Kidney (tissue), 14 donors: ENCODE data around the gene TAX1BP3. TPM values are rescaled to one million over a fixed set of nuclear protein-coding genes. Genes with fewer than 3 reads are reported as not detected.
A peak's percentile ranks its signal among the peaks of the same experiment; 100 is the strongest.

Experiments used
- DNase-seq, 5 donors: peaks; one replicate each; pipeline ENCODE4 v3.0.0-alpha.2; 2013 to 2020
- FAIRE-seq: peaks from 2 replicates; lab custom pipeline; 2012; peaks lifted over from hg19 to GRCh38; lab: Jason Lieb, UNC
- H3K27ac ChIP-seq, 2 donors: one replicate each; pipeline ENCODE4 v1.7.0; 2013; ENCODE audit warnings: low read depth in 2 of 2, low read length in 2 of 2, inconsistent platforms in 1 of 2
- H3K27me3 ChIP-seq: one replicate; pipeline ENCODE4 v1.7.1; 2013; ENCODE audit warnings: low read length, inconsistent platforms; ENCODE audit not compliant: control insufficient read depth, insufficient read depth
- H3K36me3 ChIP-seq, 3 donors: one replicate each; pipeline versions ENCODE4 v1.7.0 to v1.7.1; 2013; ENCODE audit warnings: low read length in 3 of 3, control low read depth in 1 of 3, inconsistent platforms in 1 of 3; ENCODE audit not compliant: insufficient read depth in 3 of 3, control insufficient read depth in 2 of 3
- H3K4me1 ChIP-seq, 3 donors: one replicate each; pipeline versions ENCODE4 v1.7.0 to v1.7.1; 2013; ENCODE audit warnings: low read length in 3 of 3, inconsistent platforms in 1 of 3, low read depth in 1 of 3; ENCODE audit not compliant: control insufficient read depth in 2 of 3, insufficient read depth in 2 of 3
- H3K4me3 ChIP-seq, 3 donors: one replicate each; pipeline versions ENCODE4 v1.7.0 to v1.8.1; 2013; ENCODE audit warnings: low read length in 3 of 3, control low read depth in 1 of 3, inconsistent platforms in 1 of 3
- H3K9ac ChIP-seq, 3 donors: one replicate each; pipeline versions ENCODE4 v1.7.0 to v1.7.1; 2013; ENCODE audit warnings: low read length in 3 of 3, control low read depth in 1 of 3, inconsistent platforms in 1 of 3
- H3K9me3 ChIP-seq, 3 donors: one replicate each; pipeline versions ENCODE4 v1.7.0 to v1.7.1; 2013; ENCODE audit warnings: low read length in 3 of 3, control low read depth in 1 of 3, inconsistent platforms in 1 of 3; ENCODE audit not compliant: control insufficient read depth in 2 of 3, insufficient read depth in 1 of 3
- intact Hi-C: fragments of 100-400 bp; cut with DNase I; formaldehyde crosslinking; loops from one replicate; pipeline ENCODE4 v1.11.1; 2022
- polyA plus RNA-seq: library from polyadenylated mRNA; stranded (reverse); fragments of 350-450 nt; fragmentation: Illumina TruSeq; extraction: RNeasy Lipid Tissue Mini Kit (QIAGEN cat#74804); gene quantifications from one replicate; pipeline ENCODE4 v1.2.3, GENCODE V29; 2014; ENCODE audit warnings: low read depth, low replicate concordance; ENCODE audit not compliant: insufficient read depth
- total RNA-seq: library from RNA; stranded (reverse); fragmentation: NEBNext Ultra II Directional; extraction: Animal tissue kit (Norgen Biotek cat#: 25700); gene quantifications from one replicate; pipeline ENCODE4 v1.2.1, GENCODE V29; 2021
- TF ChIP-seq, protein P1 (sequence below): IDR thresholded peaks from 3 replicates; pipeline ENCODE4 v1.5.1; 2012; ENCODE audit warnings: mild to moderate bottlenecking, moderate library complexity, borderline replicate concordance; ENCODE audit not compliant: insufficient read depth; ENCODE audit errors: extremely low read depth
- donor health status: control.
- donor health status: control.
- donor health status: control.
- donor health status: control.
- donor health status: control.
- donor health status: DM: yes; HTN: yes; CAD: no.
- donor health status: Normal renal cell carcinoma (clear cell type).

Gene TAX1BP3
- total and polyA plus RNA-seq, 2 donors from 2014 or later = 128 to 158 TPM

DNA sequence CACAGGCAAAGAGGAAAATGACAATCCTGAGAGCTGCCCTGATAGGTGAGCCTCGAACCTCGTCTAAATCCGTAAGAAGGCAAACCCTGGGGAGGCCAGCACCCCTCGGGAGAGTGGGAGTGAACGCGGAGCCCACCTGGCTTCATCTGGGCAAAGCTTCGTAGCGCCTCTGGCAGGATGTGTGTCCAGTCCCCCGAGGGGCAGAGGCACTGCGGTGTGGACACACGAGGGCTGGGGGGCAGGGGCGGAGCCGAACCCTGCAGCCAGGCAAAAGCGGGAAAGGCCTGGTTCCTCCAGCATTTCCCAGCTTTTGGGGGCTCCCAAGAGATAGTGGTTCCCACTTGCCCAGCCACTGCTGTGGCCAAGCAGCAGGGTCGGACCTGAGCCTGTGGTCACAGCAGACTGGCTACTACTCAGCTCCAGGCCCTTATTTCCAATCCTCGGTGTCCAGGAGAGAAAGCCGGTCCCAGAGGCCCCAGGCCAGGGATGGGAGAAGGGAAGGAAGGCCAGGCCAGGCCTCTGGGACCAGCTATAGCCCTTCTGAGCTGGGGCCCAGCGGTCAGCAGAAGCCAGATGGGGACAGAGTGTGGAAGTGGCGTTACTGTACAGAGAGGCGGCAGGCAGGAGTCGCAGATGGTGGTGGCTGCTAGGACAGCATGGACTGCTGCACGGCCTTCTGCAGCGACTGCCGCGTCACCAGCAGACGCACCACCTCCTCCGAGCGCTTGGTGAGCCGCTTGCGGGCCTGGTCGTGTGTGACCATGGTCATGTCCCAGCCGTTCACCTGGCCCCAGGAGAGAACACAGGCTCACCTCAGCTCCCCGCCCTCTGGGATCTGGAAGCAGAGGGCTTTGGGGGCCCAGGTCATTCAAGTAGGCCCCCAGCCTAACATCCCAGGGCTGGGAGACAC, 5.0 kb downstream of the TAX1BP3 start:
- Histone ChIP-seq H3K9ac (no peak overlapping the region), H3K4me1 (peaks cover 0 to 26% (median 16%) of the 10 kb centered on the region in 3 donors), H3K27me3 (no peaks in the 10 kb centered on the region), H3K27ac (no peak overlapping the region), H3K4me3 (no peak overlapping the region), H3K9me3 (no peaks in the 10 kb centered on the region), H3K36me3 (peaks cover 0 to 9% (median 7%) of the 10 kb centered on the region in 3 donors)
- TF ChIP-seq, protein P1, sequence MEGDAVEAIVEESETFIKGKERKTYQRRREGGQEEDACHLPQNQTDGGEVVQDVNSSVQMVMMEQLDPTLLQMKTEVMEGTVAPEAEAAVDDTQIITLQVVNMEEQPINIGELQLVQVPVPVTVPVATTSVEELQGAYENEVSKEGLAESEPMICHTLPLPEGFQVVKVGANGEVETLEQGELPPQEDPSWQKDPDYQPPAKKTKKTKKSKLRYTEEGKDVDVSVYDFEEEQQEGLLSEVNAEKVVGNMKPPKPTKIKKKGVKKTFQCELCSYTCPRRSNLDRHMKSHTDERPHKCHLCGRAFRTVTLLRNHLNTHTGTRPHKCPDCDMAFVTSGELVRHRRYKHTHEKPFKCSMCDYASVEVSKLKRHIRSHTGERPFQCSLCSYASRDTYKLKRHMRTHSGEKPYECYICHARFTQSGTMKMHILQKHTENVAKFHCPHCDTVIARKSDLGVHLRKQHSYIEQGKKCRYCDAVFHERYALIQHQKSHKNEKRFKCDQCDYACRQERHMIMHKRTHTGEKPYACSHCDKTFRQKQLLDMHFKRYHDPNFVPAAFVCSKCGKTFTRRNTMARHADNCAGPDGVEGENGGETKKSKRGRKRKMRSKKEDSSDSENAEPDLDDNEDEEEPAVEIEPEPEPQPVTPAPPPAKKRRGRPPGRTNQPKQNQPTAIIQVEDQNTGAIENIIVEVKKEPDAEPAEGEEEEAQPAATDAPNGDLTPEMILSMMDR = no peak
- DNase-seq (no peak), FAIRE-seq (no peak)
- intact Hi-C loops = no loop called here

DNA sequence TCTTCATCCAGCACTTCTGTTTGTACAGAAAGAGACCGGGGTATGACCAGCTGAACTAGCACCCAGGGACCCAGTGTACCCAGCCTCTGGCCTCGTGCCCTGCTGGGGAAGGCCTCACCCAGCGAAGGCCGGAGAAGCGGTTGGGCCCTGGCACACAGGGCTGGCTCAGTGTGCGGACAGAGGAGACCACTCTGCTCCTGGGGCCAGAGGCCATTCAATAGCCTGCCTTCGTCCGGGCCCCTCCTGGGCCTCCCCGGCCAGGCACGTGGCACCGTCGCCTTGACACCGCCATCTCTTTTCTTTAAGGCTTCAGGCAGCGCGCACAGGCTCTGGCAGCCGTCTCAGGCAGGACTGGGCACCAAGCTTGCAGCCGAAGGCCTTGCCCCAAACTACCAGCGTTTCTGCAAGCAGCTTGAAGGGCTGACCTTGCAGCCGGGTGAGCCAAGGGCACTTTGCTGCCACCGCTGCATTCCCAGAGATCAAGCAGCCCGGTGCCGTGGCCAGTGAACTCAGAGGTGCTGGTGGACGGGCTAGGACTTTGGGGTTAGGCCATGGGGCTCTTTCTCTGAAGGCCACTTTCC, 8.0 kb downstream of the TAX1BP3 start:
- DNase-seq = no peak
- no peaks in the 10 kb centered on the region for H3K27me3 ChIP-seq
- H3K4me3 ChIP-seq = no peak overlapping the region
- no peaks in the 10 kb centered on the region for H3K9me3 ChIP-seq
- peaks cover 0 to 9% (median 7%) of the 10 kb centered on the region in 3 donors for H3K36me3 ChIP-seq
- FAIRE-seq = no peak
- intact Hi-C loops = no loop called here
- H3K9ac ChIP-seq = no peak overlapping the region
- peak overlapping the region; percentile 29 to 83 for H3K27ac ChIP-seq
- TF ChIP-seq, protein P1 = no peak
- peaks cover 0 to 12% (median 9%) of the 10 kb centered on the region in 3 donors for H3K4me1 ChIP-seq

DNA sequence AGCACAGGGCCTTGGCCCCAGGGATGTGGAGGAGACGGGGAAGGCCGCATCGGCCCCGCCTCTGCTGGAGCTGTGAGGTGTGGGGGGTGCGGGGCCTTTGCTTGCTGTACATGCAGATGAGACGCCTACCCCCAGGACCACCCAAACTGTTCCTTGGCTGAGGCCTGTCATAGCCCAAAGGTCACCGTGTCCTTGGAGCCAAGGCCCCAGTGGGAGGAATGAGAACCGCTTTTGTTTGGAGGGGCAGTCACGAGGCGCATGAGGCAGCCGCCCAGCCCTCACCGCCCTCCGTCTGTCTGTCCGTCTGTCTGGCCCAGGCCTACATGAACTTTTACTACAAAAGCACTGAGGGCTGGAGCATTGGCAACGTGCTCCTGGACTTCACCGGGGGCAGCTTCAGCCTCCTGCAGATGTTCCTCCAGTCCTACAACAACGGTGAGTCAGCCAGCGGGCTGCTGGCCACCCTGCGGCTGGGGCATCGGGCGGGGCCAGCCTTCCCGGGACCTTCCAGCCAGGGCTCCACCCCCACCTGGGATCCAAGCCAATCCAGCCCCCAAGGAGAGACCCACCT, 8.8 kb downstream of the TAX1BP3 start:
- intact Hi-C loops = no loop called here
- TF ChIP-seq, protein P1 = no peak
- no peak overlapping the region for H3K9ac ChIP-seq

More for the DNA sequence above, 8.8 kb downstream of the TAX1BP3 start:
- peak in 2 of 5 donors; percentile 43 to 90 for DNase-seq
- no peaks in the 10 kb centered on the region for H3K9me3 ChIP-seq
- H3K36me3 ChIP-seq = peaks cover 0 to 9% (median 6%) of the 10 kb centered on the region in 3 donors
- H3K27me3 ChIP-seq = no peaks in the 10 kb centered on the region
- H3K27ac ChIP-seq = peak overlapping the region; percentile 54 to 83
- H3K4me1 ChIP-seq = peaks cover 0 to 12% (median 9%) of the 10 kb centered on the region in 3 donors
- no peak overlapping the region for H3K4me3 ChIP-seq
- no peak for FAIRE-seq
